GM19397 (cell line): Measurements from ENCODE around the gene ZNF660.
"Not testable (repeated sequence)": the region's sequence is repeated elsewhere in the genome, so short reads cannot be mapped to it uniquely, and the experiment has no call there.

Experiments used
- ATAC-seq: cut with Tn5 transposase; IDR thresholded peaks from one replicate; pipeline ENCODE4 v1.9.1; 2021; ENCODE audit warnings: mild to moderate bottlenecking, moderate library complexity; ENCODE audit not compliant: unreplicated experiment

ZNF660 gene

GRCh38 chr3:44584646-44585501 lies at the start of gene ZNF660:
Gene ZNF660 (plus strand): TSS chr3:44584964. CDS start chr3:44594194, 9,230 bp downstream.
- ATAC-seq = peak; percentile 62

DNA sequence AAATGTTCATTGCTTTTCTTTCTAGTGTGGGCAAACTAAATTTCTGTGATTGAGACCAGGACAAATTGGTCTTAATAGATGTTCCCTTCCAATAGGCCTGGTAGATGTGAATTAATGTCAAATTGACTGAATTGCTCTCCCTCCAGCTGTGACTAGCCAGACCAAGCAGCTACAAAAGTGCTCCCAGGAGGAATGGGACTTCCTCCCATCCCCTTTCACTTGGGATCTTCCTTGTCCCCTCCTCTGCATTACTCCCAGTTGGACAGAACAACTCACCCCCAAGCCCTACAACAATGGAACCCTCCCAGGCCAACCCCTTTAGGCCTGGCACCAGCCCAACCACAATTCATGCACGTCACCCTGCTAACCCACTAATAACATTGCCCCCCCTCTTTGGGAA lies 49.4 kb upstream of the ZNF660 start:
- ATAC-seq = no peak

DNA sequence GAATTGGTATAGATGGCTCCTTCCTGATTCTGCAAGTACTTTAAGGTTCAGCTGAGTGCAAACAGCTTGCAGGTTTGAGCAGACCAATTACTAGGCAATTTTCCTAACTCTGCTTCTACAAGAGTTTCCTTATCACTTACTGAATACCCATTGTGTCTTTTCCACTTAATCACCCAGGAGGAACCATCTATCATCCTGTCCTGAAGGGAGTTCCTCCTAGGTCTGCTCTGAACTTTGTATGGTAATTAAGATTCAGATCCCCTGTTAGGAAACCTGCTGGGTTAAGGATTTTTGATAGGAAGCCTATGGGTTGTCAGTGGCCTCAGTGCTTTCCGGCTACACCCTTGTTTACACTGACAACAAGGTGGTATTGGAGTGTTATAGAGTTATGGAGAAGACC lies 40.0 kb upstream of the ZNF660 start:
- not testable (repeated sequence) for ATAC-seq

GRCh38 chr3:44554626-44555592 lies 29.9 kb upstream of the ZNF660 start, which contains the start of gene ZKSCAN7:
Gene ZKSCAN7 (plus strand): TSS chr3:44555193. CDS start chr3:44557048, 1,855 bp downstream.
- ATAC-seq = peak; percentile 81

- ATAC-seq = no peak
Observed at GRCh38 chr3:44555723-44556122, 29.0 kb upstream of the ZNF660 start.

DNA sequence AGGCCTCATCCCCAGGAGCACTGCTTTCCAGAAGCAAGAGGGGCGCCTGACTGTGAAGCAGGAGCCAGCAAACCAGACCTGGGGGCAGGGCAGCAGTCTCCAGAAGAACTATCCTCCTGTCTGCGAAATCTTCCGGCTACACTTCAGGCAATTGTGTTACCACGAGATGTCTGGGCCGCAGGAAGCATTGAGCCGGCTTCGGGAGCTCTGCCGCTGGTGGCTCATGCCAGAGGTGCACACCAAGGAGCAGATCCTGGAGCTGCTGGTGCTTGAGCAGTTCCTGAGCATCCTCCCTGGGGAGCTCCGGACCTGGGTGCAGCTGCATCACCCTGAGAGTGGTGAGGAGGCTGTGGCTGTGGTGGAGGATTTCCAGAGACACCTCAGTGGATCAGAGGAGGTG lies 27.7 kb upstream of the ZNF660 start:
- no peak for ATAC-seq

DNA sequence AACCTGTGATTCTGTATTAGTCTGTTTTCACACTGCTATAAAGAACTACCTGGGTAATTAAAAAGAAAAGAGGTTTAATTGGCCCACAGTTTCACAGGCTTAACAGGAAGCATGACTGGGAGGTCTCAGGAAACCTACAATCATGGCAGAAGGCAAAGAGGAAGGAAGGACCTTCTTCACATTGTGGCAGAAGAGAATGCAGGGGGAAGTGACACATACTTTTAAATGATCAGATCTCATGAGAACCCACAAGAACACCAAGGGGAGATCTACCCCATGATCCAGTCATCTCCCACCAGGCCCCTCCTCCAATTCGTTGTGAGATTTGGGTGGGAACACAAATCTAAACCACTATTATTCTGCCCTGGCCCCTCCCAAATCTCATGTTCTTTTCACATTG lies 23.7 kb upstream of the ZNF660 start:
- no peak for ATAC-seq

GRCh38 chr3:44562147-44562546 lies 22.6 kb upstream of the ZNF660 start:
- no peak for ATAC-seq

DNA sequence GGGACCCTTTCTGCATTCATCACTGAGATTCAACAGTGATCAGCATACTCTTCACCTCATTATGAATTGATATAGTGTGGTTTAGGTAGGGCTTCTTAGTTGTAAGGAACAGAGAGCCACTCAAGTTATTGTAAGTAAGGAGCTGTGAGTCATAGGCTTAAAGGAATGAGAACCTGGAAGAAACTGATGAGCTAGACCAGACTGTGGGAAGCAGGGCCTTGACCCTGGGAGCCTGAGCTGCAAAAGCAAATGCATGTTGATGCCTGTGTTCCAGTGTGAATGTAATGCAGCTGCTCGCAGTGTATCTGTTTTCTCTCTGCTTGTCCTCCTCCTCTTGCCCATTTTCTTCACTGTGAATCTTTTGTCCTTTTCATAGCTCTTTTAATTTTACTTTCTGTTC lies 16.2 kb upstream of the ZNF660 start:
- ATAC-seq = no peak

GRCh38 chr3:44571024-44571423 lies 13.7 kb upstream of the ZNF660 start:
- no peak for ATAC-seq

- ATAC-seq = no peak
Observed at GRCh38 chr3:44576613-44577012, 8.2 kb upstream of the ZNF660 start.

DNA sequence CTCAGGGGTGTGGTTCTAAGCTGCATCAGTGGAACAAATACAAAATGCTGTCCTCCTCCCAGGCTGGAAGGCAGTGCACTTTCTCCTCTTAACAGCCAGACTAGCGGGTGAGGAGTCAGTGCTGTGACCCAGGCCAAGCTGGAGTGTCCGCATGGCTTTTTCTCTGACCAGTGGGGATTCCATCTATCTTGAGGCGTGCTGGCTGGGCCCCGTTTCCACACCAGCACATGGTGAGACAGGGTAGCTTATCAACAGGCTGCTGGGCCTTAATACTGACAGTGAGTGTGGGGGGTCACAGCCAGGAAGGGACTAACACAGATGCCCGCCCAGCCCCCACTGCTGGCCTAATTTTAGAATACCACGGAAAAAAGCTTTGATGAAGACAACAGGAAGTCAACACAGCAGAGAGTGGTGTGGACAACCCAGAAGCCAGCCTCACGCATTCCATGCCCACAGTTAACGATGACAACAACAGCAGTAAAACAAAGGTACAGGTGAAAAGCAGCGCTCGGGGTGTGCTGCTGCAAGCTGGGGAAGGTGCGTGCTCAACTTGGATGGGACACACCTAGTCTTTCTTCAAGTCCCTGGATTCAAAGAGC lies 7.3 kb upstream of the ZNF660 start:
- not testable (repeated sequence) for ATAC-seq

DNA sequence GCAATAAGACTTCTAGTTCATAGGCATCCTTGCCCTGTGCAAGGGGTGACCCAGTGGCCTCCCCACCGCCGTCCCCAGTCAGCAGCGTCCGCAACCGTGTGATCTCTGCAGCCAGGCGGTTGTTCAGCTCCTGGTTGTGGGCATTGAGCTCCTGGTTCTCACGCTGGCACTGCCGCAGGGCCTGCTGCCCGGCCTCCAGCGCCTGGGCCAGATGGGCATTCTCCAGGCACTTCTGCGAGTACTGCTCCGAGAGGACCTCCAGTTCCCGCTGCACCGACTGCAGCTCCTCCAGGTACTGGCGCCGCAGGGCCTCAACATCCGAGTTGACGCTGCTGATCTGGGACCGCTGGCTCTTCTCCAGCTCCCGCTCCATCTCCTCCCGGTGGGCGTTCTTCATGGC lies 6.4 kb upstream of the ZNF660 start:
- not testable (repeated sequence) for ATAC-seq

DNA sequence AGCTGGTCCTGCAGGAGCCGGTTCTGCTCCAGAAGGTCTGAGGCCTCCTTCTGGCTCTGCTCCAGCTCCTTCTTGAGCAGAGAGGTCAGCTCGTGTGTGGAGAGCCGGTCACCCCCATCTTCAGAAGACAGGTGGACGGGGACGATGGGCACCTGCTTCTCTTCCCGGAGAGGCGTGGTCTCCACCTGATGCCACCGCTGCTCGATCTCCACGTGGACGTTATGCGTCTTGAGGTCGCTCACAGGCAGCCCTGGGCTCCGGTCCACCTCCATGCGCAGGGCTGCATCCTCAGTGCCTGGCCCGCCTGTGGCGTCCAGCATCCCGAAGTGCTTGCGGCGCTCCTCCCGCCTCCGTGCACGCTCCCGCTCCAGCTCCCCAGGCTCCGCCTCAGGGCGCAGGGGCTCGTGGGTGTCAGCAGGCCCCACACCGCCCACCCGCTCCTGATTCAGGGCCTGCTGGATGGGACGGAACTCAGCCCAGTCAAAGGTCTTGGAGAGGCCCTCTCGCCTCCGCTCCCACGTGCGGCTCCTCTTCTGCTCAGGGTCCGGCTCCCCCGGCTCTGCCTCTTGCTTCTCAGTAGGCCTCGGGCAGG lies 5.7 kb upstream of the ZNF660 start:
- not testable (repeated sequence) for ATAC-seq

GRCh38 chr3:44579749-44580148 lies 5.0 kb upstream of the ZNF660 start:
- ATAC-seq = not testable (repeated sequence)

DNA sequence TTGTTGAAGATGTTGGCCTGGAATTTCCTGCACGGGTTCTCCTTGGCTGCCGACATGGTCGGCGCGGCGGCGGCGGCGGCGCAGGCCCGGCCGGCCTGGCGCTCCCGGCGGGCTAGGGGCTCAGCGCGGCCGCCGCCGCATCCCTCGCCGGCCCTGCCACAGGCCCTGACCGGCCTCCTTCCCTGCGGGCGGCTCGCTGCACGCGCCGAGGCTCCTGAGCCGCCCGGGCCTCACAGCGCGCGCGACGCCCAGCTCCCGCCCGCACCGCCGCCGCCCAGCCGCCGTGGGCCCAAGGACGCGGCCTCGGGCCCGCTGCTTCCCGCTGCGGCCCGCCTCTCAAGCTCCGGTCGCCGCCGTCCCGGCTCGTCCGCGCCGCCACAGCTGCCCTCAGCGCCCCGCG lies 3.8 kb upstream of the ZNF660 start:
- ATAC-seq = not testable (repeated sequence)

DNA sequence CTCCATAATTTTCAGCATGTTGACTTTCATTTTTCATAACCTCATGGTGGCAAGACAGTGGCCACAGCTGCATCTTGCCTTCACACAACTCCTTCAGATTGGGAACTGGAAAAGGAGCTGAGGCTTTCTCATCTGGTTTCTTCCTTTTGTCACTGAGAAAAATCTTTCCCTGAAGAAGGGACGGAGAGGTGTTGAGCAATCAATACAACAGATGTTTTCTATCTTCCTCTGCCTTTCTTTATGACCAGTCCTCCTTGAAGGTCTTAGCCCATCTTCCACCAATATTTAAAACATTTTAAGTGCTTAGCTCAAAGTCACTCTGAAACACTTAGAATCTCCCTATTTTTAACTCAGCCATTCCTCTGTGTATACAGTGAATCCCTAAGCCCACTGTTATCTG lies 11.9 kb downstream of the ZNF660 start:
- no peak for ATAC-seq

GRCh38 chr3:44601749-44602148 lies 17.0 kb downstream of the ZNF660 start:
- no peak for ATAC-seq

DNA sequence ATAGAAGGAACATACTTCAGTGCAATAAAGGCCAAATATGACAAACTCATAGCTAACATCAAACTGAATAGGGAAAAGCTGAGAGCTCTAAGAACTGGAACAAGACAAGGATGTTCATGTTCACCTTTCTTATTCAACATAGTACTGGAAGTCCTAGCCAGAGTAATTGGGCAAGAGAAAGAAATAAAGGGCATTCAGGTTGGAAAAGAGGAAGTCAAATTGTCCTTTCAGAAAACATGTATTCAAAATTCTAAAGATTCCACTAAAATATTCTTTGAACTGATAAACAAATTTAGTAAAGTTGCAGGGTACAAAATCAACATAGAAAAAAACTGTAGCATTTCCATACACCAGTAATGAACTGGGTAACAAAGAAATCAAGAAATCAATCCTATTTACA lies 27.9 kb downstream of the ZNF660 start:
- no peak for ATAC-seq

DNA sequence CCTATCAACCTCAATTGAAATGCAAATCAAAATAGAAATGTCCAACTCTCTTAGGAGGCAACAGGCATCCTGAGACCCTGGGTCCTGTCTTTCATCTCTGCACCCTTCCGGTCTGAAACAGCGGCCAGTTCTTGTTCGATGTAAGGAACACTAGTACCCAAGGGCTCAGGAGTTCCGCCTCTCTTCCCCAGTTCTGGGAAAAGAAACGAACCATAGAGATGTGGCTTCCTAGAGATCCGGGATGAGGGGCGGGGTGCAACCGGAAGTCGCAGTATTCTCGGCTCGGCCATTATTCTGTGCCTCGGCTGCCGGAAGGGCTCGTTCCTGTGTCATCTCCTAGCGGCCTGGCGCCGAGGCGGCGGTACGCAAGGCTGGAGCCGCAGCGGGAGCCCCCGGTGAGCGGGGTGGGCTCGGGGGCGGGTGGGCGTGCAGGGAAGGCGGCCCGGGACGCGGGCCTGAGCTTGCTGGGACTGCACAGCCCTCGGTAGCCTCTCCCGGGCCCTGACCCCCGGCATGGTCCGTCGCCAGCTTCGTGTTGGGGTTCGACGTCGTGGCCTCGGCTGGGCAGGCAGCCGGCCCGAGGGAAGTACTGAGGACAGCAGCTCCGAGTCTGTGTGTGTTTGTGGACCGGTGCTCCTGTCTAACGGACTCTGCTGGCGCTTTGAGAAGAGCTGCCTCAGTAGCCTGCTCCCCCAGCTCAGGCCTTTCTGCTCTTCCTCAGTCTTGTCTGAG lies 40.2 kb downstream of the ZNF660 start, which contains the start of gene ZNF197:
TSS of gene ZNF197 (plus strand) at position 288 of the 732 bp plus-strand sequence. CDS start 4,119 bp downstream, outside the sequence.
- peak; percentile 93 for ATAC-seq
